Kidney (tissue), 14 donors: Measurements from ENCODE around the gene IMPA2. TPM values are rescaled to one million over a fixed set of nuclear protein-coding genes. Genes with fewer than 3 reads are reported as not detected.

Source experiments
- DNase-seq, 5 donors: peaks; one replicate each; pipeline ENCODE4 v3.0.0-alpha.2; 2013 to 2020
- FAIRE-seq: peaks from 2 replicates; lab custom pipeline; 2012; peaks lifted over from hg19 to GRCh38; lab: Jason Lieb, UNC
- H3K27ac ChIP-seq, 2 donors: one replicate each; pipeline ENCODE4 v1.7.0; 2013; ENCODE audit warnings: low read depth in 2 of 2, low read length in 2 of 2, inconsistent platforms in 1 of 2
- H3K27me3 ChIP-seq: one replicate; pipeline ENCODE4 v1.7.1; 2013; ENCODE audit warnings: low read length, inconsistent platforms; ENCODE audit not compliant: control insufficient read depth, insufficient read depth
- H3K36me3 ChIP-seq, 3 donors: one replicate each; pipeline versions ENCODE4 v1.7.0 to v1.7.1; 2013; ENCODE audit warnings: low read length in 3 of 3, control low read depth in 1 of 3, inconsistent platforms in 1 of 3; ENCODE audit not compliant: insufficient read depth in 3 of 3, control insufficient read depth in 2 of 3
- H3K4me1 ChIP-seq, 3 donors: one replicate each; pipeline versions ENCODE4 v1.7.0 to v1.7.1; 2013; ENCODE audit warnings: low read length in 3 of 3, inconsistent platforms in 1 of 3, low read depth in 1 of 3; ENCODE audit not compliant: control insufficient read depth in 2 of 3, insufficient read depth in 2 of 3
- H3K4me3 ChIP-seq, 3 donors: one replicate each; pipeline versions ENCODE4 v1.7.0 to v1.8.1; 2013; ENCODE audit warnings: low read length in 3 of 3, control low read depth in 1 of 3, inconsistent platforms in 1 of 3
- H3K9ac ChIP-seq, 3 donors: one replicate each; pipeline versions ENCODE4 v1.7.0 to v1.7.1; 2013; ENCODE audit warnings: low read length in 3 of 3, control low read depth in 1 of 3, inconsistent platforms in 1 of 3
- H3K9me3 ChIP-seq, 3 donors: one replicate each; pipeline versions ENCODE4 v1.7.0 to v1.7.1; 2013; ENCODE audit warnings: low read length in 3 of 3, control low read depth in 1 of 3, inconsistent platforms in 1 of 3; ENCODE audit not compliant: control insufficient read depth in 2 of 3, insufficient read depth in 1 of 3
- CTCF ChIP-seq: IDR thresholded peaks from 3 replicates; pipeline ENCODE4 v1.5.1; 2012; ENCODE audit warnings: mild to moderate bottlenecking, moderate library complexity, borderline replicate concordance; ENCODE audit not compliant: insufficient read depth; ENCODE audit errors: extremely low read depth
- intact Hi-C: fragments of 100-400 bp; cut with DNase I; formaldehyde crosslinking; loops from one replicate; pipeline ENCODE4 v1.11.1; 2022
- polyA plus RNA-seq: library from polyadenylated mRNA; stranded (reverse); fragments of 350-450 nt; fragmentation: Illumina TruSeq; extraction: RNeasy Lipid Tissue Mini Kit (QIAGEN cat#74804); gene quantifications from one replicate; pipeline ENCODE4 v1.2.3, GENCODE V29; 2014; ENCODE audit warnings: low read depth, low replicate concordance; ENCODE audit not compliant: insufficient read depth
- total RNA-seq: library from RNA; stranded (reverse); fragmentation: NEBNext Ultra II Directional; extraction: Animal tissue kit (Norgen Biotek cat#: 25700); gene quantifications from one replicate; pipeline ENCODE4 v1.2.1, GENCODE V29; 2021
- donor health status: control.
- donor health status: control.
- donor health status: control.
- donor health status: control.
- donor health status: control.
- donor health status: DM: yes; HTN: yes; CAD: no.
- donor health status: Normal renal cell carcinoma (clear cell type).

Gene IMPA2
- total and polyA plus RNA-seq, 2 donors from 2014 or later, result 157 to 348 TPM

- Histone ChIP-seq H3K9ac (peak overlapping the region in 1 of 3 donors; percentile 44), H3K4me3 (no peak overlapping the region), H3K27me3 (no peaks in the 10 kb centered on the region), H3K36me3 (peaks cover 0 to 39% (median 5%) of the 10 kb centered on the region in 3 donors), H3K9me3 (no peaks in the 10 kb centered on the region), H3K4me1 (peaks cover 0 to 65% (median 48%) of the 10 kb centered on the region in 3 donors), H3K27ac (peak overlapping the region; percentile 81 to 83)
- no peak for TF ChIP-seq CTCF
- FAIRE-seq (no peak), DNase-seq (peak in 1 of 5 donors; percentile 64)
- intact Hi-C loops, result no loop called here
These were observed 30.1 kb downstream of the IMPA2 start for GRCh38 chr18:12011199-12011956.

- FAIRE-seq (no peak), DNase-seq (peak in 3 of 5 donors; percentile 64 to 88 (median 83))
- Histone ChIP-seq H3K27ac (peak overlapping the region; percentile 81 to 83), H3K9ac (peak overlapping the region in 1 of 3 donors; percentile 44), H3K27me3 (no peaks in the 10 kb centered on the region), H3K36me3 (peaks cover 0 to 40% (median 5%) of the 10 kb centered on the region in 3 donors), H3K9me3 (no peaks in the 10 kb centered on the region), H3K4me3 (no peak overlapping the region), H3K4me1 (peaks cover 0 to 68% (median 48%) of the 10 kb centered on the region in 3 donors)
- no peak for TF ChIP-seq CTCF
- intact Hi-C loops, result no loop called here
These were observed 30.7 kb downstream of the IMPA2 start for GRCh38 chr18:12011957-12012549.

GRCh38 chr18:12012697-12013096 lies 31.4 kb downstream of the IMPA2 start:
- no peak for DNase-seq
- Histone ChIP-seq H3K36me3 (peaks cover 0 to 44% (median 5%) of the 10 kb centered on the region in 3 donors), H3K27me3 (no peaks in the 10 kb centered on the region), H3K4me1 (peaks cover 0 to 72% (median 48%) of the 10 kb centered on the region in 3 donors), H3K9ac (peak overlapping the region in 1 of 3 donors; percentile 44), H3K9me3 (no peaks in the 10 kb centered on the region), H3K27ac (peak overlapping the region; percentile 61 to 83), H3K4me3 (no peak overlapping the region)
- no peak for FAIRE-seq
- TF ChIP-seq CTCF, result no peak
- intact Hi-C loops, result no loop called here
